HG02870 (cell line): Measurements from ENCODE around the gene UBTD2.
A peak's percentile ranks its signal among the peaks of the same experiment; 100 is the strongest.
"Not testable (repeated sequence)": the region's sequence is repeated elsewhere in the genome, so short reads cannot be mapped to it uniquely, and the experiment has no call there.

Experiments used
- ATAC-seq: cut with Tn5 transposase; IDR thresholded peaks from one replicate; pipeline ENCODE4 v1.9.1; 2021; ENCODE audit warnings: mild to moderate bottlenecking, moderate library complexity; ENCODE audit not compliant: unreplicated experiment

The UBTD2 gene, protein sequence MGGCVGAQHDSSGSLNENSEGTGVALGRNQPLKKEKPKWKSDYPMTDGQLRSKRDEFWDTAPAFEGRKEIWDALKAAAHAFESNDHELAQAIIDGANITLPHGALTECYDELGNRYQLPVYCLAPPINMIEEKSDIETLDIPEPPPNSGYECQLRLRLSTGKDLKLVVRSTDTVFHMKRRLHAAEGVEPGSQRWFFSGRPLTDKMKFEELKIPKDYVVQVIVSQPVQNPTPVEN

DNA sequence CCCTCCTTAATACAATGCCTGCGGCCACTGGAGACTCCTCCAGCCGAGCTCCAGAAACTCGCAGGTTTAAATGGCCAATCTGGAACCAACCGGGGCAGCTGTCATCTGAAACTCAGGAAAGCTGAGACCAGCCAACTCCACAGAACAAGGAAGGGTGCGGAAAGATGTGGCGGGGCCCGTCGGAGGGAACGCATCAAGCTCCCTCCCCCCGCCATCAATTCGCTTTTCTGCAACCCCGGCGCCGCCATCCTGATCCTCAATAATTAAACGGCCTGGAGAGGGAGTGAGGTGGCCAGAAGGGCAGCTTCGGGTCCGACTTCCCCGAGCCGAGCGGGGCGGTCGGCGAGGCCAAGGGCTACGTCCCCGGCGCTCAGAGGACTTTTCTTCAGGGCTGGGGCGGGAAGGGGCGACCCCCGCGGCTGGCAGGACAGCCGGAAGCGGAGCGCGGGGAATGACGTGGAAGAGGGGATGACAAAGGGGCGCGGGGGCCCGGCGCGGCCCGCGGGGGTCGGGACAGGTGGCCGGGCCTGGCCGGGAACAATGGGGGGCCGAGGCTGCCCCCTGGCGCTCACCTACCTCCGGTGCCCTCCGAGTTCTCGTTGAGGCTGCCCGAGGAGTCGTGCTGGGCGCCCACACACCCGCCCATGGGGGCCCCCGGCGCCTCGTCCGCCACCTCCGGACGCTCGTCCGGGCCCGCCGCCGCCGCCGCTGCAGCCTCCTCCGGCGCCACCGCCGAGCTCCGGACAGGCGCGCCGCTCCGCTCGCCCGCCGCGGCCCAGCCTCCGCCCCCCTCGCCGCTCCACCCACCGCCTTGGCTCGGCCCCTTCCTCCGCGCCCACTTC lies at the start of gene UBTD2:
Gene UBTD2 (minus strand): TSS at position 745 of the 842 bp plus-strand sequence. CDS start 99 bp downstream, at position 646.
- ATAC-seq, result peak; percentile 86

DNA sequence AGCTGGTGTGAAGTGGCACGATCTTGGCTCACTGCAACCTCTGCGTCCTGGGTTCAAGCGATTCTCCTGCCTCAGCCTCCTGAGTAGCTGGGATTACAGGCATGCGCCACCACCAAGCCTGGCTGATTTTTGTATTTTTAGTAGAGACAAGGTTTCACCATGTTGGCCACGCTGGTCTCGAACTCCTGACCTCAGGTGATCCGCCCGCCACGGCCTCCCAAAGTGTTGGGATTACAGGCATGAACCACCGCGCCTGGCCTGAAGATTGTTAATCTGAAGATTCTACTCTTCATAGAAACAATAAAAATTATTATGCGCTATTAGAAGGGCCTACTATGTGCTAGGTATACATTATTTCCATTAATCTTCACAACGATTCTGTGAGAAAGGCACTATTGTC lies 43.3 kb upstream of the UBTD2 start:
- ATAC-seq, result not testable (repeated sequence)

DNA sequence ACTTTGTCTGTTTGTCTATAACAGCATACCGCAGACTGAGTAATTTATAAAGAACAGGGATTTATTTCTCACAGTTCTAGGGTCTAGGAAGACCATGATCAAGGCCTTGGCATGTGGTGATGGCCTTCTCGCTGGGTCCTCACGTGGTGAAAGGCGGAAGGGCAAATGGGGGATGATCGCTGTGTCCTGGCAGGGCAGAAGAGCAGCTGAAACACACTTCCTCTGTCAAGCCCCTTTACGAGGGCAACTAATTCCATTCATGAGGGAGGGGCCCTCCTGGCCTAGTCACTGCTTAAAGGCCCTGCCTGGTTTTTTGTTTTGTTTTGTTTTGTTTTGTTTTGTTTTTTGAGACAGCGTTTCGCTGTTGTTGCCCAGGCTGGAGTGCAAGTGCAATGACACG lies 41.9 kb upstream of the UBTD2 start:
- no peak for ATAC-seq

DNA sequence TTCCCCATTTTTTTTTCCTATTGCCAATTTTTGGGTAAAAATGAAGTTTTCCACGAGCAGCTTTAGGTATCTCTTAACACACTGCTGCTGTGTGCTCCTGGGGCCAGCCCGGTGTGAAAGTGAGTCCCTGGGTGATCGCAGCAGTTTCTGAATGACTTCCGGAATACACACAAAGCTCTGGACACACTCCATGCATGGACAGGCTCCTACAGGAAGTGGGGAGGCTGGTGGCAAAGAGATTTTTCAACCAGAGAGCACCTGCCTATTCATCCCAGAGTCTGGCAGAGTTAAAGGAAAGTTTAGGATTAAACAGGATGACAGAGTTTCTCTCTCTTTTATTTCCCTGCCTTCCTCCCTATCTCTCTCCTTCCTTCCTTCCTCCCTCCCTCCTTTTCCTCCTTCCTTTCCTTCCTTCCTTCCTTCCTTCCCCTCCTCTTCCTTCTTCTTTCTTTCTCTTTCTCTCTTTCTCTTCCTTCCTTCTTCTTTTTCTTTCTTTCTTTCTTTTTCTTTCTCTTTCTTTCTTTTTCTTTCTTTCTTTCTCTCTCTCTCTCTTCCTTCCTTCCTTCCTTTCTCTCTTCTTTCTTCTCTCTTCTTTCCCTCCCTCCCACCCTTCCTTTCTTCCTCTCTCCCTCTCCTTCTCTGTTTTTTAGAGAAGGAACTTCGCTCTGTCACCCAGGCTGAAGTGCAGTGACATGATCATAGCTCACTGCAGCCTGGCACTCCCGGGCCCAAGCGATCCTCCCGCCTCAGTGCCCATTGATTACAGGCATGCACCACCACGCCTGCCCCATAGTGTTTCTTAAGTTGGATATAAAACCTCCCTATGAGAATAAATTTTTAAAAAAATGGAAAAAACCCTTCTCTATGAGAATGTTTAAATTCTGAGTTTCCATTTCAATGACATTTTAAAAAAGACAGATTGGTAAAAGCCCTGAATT lies 38.7 kb upstream of the UBTD2 start:
- no peak for ATAC-seq

DNA sequence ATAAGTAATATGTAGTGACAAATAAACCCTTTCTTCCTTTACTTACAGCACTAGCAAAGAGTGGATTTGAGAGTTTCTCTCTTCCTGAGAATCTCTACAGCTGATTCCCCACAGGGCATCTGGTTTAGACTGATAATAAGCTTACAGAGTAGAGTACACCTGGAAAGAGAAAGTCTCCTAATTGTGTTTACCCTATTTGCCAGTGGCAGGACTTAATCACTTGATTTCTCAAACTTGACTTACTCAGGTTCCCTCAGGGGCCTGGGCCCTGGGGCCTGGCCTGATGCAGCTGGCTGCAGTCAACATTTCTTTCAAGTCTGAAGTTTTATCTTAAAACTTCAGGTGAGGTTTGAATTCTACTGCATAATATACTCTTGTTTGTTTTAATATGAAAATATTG lies 38.0 kb upstream of the UBTD2 start:
- ATAC-seq, result no peak

DNA sequence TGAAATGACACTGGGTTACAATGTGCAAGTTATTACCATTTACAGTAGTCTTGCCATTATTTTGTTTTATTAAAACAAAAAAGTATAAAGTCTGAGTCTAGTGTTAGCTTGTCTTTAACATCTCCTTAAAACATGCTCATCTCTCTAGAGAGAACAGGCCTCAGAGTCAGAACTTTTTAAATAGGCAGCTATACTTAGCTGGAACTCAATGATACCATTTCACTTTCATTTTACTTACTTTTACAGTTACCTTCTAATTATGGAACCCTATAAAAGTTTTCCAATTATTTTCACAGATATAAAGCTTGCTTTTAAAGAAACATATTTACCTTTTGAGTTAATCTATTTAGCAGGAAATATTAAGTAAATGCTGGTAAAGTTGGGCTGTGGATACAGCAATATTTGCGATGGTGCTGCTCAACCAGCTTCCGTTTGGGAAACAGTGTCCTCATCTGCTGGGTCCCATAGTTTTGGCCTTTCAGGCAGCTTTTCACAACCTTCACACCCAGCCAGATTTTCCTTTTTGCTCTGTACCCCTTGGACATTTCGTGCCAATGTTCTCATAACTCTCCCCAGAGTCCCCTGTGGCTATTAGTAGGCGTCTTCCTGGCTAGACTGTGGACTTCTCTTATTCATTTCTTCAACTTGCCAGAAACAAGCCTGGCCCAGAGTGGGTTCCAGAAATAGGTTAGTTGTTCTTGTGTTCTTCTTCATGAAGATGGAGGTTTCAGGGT lies 36.3 kb upstream of the UBTD2 start:
- no peak for ATAC-seq

DNA sequence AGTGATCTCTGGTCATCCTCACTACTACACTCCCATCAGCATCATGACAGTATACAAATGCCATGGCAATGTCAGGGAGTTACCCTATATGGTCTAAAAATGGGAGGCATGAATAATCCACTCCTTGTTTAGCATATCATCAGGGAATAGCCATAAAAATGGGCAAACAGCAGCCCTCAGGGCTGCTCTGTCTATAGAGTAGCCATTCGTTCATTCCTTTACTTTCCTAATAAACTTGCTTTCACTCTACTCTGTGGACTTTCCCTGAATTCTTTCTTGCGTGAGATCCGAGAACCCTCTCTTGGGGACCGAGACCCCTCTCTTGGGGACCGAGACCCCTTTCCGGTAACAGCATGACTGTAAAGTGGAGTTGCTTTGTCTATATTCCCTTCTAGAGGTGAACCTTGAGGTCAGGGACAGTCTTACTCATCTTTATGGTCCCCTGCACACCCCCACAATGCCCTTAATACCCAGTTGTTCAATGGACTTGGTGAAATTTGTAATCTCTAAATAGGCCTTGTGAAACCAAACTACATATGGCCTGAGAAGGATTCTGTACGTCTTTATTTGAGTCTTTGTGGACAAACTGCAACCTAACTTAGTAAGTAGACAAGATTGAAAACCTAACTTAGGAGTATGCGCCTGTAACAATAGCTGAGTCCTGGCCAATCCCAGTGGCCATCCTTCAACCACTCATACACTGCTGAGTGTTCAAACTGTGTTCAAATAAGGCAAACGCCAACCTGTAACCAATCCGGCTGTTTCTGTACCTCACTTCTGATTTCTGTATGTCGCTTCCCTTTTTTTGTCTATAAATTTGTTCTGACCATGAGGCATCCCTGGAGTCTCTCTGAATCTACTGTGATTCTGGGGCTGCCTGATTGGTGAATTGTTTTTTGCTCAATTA lies 32.3 kb upstream of the UBTD2 start:
- ATAC-seq, result no peak

DNA sequence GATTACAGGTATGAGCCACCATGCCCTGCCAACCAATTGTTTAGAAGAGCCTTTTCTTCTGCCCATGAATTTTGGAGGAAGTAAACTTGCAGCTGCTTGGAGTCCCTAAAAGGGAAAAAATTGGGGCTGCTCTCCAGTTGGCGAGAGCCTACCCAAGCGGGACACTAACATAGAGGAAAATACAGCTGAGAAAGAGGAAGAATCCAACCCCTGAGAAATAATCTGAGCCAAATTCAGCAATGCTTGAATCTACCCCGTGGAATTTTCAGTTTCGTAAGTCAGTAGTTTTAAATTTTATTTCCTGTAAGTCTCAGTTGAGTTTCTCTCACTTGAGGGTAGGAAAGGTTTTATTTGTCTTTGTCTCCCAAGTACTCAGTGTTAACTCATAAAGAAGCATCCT lies 30.4 kb upstream of the UBTD2 start:
- no peak for ATAC-seq

DNA sequence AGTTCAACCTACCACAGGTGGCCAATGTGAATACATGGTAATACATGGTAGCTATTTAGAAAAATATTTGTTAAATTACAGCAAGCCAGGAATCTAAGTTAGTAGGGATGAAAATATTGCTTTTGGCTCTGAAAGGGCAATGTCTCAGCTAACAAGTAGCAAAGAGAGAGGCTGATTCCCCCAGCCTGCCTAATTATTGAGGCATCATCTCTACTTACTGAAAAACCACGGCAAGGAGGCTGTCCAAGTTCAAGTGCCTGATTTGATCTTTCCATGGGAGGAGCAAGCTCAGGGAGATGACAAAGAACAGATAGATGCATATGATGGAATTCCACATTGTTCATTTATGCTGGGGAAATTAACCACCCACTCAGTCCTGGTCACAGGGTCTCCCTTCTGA lies 28.7 kb upstream of the UBTD2 start:
- no peak for ATAC-seq

DNA sequence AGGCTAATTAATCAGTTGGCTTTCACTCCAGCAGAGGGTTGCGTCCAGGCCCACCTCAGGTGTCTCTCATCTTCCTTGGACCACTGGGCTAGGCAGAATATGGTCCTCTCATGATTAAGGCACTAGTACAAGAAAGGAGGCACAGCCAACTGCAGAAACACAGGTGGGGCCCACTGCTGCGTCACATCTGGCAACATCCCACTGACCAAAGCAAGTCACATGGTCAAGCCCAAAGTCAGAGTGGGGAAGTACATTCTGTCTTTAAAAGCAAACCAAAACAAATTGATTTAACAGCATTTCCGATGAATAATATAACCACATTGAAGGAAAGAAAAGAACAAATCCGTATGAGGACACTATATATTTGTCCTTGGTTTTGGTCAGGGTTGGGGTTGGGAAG lies 28.0 kb upstream of the UBTD2 start:
- no peak for ATAC-seq

DNA sequence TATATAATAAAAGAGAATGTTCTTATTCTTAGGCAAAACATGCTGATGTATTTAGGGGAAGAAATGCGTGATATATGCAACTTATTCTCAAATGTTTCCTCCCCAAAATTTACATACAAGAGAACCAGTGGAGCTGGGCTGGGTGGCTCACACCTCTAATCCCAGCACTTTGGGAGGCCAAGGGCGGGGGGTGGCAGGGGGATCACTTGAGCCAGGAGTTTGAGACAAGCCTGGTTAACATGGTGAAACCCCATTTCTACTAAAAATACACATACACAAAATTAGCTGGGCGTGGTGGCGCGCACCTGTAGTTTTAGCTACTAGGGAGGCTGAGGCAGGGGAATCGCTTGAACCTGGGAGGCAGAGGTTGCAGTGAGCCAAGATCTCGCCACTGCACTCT lies 27.5 kb upstream of the UBTD2 start:
- no peak for ATAC-seq

DNA sequence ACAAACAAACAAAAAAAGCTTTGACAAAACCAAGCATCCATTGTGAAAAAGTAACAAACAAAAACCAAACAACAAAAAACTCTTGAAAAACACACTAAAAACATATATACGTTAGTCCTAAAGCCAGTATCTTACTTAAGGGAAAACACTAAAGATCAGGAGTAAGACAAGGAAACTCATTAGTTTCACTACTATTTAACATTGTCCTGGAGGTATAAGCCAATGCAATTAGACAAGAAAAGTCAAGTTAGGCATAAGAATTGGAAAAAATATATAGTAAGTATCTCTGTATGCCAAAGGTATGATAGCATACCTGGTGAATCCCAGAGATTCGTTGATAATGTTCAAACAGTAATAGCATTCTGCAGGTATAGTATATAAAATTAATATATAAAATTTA lies 21.8 kb upstream of the UBTD2 start:
- no peak for ATAC-seq

DNA sequence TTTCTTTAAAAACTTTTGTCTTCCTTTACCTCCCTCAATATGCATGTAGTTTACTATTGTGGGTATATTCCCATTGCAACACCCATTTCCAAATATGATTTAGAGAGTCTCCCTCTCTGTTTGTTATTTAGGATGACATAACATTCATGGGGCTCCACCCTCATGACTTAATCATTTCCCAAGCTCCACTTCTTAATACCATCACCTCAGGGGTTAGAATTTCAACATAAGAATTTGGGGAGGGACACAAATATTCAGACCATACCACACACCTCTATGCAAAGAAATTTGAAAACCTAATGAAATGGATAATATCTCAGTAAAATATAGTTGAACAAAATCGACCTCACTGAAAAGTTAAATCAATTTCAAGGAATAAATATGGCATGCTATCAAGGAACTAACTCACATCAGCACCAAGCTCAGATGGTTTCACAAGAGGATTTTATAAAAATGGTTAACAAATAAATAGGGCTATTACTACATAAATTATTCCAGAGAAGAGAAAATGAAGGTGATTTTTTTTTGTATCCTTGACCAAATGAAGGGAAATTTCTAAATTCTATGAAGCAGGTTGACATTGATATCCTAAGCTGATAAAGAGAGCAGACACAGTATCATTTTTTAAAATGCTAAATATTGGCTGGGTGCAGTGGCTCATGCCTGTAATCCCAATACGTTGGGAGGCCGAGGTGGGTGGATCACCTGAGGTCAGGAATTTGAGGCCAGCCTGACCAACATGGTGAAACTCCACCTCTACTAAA lies 20.2 kb upstream of the UBTD2 start:
- no peak for ATAC-seq

DNA sequence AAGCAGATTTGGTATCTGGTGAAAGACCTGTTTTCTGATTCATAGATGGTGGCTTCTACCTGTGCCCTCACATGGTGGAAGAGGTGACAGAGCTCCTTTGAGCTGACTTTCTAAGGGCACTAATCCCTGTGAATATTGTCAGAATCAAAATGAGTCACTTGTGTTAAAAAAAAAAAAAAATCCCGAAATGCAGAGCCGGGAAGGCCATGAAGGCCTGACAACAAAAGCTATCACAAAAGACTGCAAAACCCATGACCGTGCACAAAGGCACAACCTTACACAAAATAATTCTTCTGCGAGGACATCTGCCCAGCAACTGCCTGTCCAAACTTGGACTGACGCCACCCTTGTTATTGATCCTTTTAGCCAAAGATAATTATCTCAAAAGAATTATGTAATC lies 19.6 kb upstream of the UBTD2 start:
- ATAC-seq, result no peak

DNA sequence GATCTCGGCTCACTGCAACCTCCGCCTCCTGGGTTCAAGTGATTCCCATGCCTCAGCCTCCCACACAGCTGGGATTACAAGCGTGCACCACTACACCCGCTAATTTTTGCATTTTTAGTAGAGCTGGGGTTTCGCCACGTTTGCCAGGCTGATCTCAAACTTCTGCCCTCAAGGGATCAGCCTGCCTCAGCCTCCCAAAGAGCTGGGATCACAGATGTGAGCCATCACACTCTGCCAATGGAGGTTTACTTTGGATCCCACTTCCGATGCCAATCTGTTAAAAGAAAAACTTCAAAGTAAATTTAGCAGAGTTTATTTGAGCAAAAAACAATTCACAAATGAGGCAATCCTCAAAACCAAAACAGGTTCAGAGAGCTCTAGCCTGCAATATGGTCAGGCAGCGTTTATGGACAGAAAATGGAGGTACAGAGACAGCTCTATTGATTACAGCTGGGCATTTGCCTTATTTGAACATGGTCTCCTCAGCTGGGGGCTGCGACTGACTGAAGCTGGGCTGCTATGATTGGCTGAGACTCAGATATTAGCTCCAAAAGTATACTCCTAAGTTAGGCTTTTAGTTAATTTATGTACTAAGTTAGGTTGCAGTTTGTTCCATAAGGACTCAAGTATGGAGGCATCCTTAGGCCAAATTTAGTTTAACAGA lies 18.6 kb upstream of the UBTD2 start:
- ATAC-seq, result no peak

DNA sequence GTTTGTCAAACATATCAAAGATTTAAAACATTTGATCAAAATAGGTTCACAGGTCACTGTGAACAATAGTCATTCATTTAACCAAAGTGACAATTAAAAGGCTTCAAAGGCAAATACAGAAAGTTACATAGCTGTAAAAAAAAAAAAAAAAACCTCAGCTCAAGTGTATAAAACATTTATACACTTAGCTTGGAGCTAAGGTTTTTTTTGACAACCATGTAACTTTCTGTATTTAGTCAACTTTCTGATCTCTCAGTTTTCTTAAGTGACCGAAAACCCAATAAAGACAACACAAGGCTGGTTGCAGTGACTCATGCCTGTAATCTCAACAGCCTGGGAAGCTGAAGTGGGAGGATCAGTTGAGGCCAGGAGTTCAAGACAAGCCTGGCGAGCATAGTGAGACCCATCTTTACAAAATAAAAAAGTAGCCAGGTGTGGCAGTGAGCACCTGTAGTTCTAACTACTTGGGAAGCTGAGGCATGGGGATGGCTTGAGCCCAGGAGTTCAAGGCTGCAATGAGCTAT lies 16.4 kb upstream of the UBTD2 start:
- no peak for ATAC-seq

DNA sequence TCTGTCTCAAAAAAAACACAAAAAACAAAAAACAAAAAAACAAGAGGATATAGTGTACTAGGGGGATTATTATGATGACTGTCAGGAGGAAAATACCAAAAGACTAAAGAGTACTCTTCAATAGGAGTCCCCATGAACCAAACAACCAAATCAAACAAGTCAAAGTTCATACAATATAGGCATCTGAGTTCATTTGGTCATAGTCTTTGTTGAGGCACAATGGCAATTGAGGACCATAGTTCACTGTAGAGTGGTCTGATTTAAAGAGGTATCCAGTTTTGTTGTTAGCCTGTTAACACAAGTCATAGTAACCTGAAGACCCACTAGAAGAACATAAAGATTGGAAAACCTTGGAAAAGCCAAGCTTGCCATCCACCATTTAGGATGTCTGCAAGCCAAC lies 11.3 kb upstream of the UBTD2 start:
- no peak for ATAC-seq

DNA sequence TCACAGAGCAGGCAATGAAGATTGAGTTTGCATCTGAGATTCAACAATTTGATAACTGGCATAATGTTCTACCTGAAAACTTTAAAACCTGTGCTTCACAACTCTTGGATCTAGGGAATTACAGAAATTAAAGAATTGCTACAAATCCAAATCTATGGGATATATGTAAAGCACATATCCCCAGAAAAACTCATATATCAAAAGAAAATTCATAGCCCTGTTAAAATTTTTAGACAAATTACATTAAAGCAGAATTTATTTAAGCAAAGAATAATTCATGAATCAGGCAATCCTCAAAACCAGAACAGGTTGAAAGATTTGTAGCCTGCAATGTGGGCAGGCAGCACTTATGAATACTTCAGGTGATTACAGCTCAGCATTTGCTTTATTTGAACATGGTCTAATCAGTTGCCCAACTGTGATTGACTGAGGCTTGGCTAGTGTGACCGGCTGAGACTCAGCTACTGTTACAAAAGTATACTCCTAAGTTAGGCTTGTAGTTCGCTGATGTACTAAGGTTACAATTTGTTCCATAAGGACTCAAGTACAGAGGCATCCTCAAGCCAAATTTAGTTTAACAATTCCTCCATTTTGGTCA lies 10.3 kb upstream of the UBTD2 start:
- no peak for ATAC-seq
